GM12864 (cell line): ENCODE measurements around the gene IFT57.

Experiments
- DNase-seq: peaks from one replicate; pipeline ENCODE4 v3.0.0-alpha.2; 2011; ENCODE audit warnings: low read depth
- H3K4me3 ChIP-seq: 2 replicates; pipeline ENCODE4 v1.5.1; 2011; ENCODE audit warnings: mild to moderate bottlenecking, low read depth, low read length, control low read depth
- TF ChIP-seq, protein P1 (sequence below): IDR thresholded peaks from 2 replicates; pipeline ENCODE4 v1.5.1; 2011; ENCODE audit warnings: low read depth, mild to moderate bottlenecking, moderate library complexity, low read length, control low read depth, inconsistent platforms; ENCODE audit errors: missing control alignments

IFT57 gene

DNA sequence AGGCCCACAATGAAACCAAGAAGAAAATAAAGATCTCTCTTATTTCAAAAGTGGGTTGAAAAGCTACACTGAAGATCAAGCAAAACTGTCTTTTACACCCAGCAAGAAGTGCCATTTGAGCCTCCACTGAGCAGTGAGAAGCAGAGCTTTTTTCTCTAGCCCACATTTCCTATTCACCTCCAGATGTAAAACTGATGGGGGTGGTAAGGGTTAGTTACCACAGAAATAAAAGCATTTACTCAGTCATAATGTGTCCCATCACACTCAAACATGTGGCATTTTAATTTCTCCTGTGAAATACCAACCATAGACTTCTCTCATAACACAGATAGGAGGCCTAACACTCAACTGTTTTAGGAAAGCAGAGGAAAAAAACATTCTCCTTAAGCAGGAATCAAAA, 21.0 kb downstream of the IFT57 start:
- TF ChIP-seq, protein P1, sequence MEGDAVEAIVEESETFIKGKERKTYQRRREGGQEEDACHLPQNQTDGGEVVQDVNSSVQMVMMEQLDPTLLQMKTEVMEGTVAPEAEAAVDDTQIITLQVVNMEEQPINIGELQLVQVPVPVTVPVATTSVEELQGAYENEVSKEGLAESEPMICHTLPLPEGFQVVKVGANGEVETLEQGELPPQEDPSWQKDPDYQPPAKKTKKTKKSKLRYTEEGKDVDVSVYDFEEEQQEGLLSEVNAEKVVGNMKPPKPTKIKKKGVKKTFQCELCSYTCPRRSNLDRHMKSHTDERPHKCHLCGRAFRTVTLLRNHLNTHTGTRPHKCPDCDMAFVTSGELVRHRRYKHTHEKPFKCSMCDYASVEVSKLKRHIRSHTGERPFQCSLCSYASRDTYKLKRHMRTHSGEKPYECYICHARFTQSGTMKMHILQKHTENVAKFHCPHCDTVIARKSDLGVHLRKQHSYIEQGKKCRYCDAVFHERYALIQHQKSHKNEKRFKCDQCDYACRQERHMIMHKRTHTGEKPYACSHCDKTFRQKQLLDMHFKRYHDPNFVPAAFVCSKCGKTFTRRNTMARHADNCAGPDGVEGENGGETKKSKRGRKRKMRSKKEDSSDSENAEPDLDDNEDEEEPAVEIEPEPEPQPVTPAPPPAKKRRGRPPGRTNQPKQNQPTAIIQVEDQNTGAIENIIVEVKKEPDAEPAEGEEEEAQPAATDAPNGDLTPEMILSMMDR = no peak
- H3K4me3 ChIP-seq = no peak overlapping the region
- no peak for DNase-seq

DNA sequence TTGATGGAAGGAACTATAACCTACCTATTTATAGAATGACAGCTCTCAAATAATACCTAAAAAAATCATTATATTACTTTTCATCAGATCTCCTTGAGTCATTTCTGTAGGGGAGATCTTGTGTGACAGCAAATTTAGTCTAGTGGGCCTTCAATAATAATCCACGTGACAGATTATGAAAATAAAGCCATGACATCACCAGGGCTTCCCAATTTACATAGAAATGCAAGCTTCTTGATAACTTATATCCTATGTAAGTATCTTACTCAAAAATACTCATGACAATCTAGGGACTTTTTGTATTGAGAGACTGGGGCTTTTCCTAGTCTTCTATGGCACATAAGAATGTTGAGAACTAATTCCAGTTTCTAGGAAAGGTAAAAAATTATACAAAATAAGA, 21.6 kb downstream of the IFT57 start:
- no peak overlapping the region for H3K4me3 ChIP-seq
- TF ChIP-seq, protein P1 = no peak
- DNase-seq = no peak

- H3K4me3 ChIP-seq = no peak overlapping the region
- TF ChIP-seq, protein P1 = no peak
- no peak for DNase-seq
These were observed 22.2 kb downstream of the IFT57 start for GRCh38 chr3:108200024-108200423.

- no peak for DNase-seq
- H3K4me3 ChIP-seq = no peak overlapping the region
- TF ChIP-seq, protein P1 = no peak
These were observed 30.8 kb downstream of the IFT57 start for GRCh38 chr3:108191394-108191793.

DNA sequence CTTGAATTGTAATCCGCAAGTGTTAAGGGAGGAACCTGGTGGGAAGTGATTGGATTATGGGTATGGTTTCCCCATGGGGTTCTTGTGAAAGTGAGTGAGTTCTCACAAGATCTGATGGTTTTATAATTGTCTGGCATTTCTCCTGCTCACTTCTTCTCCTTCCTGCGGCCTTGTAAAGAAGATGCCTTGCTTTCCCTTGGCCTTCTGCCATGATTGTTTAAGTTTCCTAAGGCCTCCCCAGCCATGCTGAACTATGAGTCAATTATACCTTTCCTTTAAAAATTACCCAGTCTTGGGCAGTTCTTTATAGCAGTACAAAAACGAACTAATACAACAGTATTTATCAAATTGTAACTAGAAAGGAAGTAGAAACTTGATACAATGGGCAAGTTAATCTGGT, 31.9 kb downstream of the IFT57 start:
- TF ChIP-seq, protein P1 = no peak
- DNase-seq = no peak

GRCh38 chr3:108189440-108189839, 32.8 kb downstream of the IFT57 start:
- TF ChIP-seq, protein P1 = no peak
- H3K4me3 ChIP-seq = no peak overlapping the region
- DNase-seq = no peak

More for the DNA sequence above, 31.9 kb downstream of the IFT57 start:
- H3K4me3 ChIP-seq = no peak overlapping the region

DNA sequence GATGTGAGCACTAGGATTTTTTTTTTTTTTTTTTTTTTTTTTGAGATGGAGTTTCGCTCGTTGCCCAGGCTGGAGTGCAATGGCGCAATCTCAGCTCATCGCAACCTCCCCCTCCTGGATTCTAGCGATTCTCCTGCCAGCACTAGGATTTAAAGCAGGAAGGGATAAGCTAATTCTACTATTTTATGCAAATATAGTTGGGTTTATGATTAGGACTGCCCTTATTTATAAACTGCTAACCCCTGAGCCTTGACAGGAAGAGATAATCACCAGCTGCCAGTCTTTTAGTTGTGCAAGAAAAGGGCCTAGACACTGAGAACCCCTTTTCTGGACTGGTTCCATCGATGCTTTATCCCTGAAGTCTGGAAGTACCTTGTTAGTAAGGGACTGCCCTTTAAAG, 36.7 kb downstream of the IFT57 start:
- TF ChIP-seq, protein P1 = no peak
- H3K4me3 ChIP-seq = no peak overlapping the region
- DNase-seq = no peak
